DOHH2 (cell line): ENCODE data around the gene MKLN1.

Experiments
- CTCF ChIP-seq: fragments of 200-600 bp; sonication (generic); IDR thresholded peaks from one replicate; pipeline ENCODE4 v1.5.1; 2014; ENCODE audit warnings: antibody characterized with exemption, mild to moderate bottlenecking, low read depth, low read length; ENCODE audit not compliant: poor library complexity, severe bottlenecking
- EZH2phosphoT487 ChIP-seq: fragments of 200-600 bp; sonication (generic); IDR thresholded peaks from 2 replicates; pipeline ENCODE4 v1.6.1; 2017; ENCODE audit warnings: borderline replicate concordance, mild to moderate bottlenecking, antibody characterized with exemption, low read length, moderate library complexity, mixed read lengths

- TF ChIP-seq CTCF (no peak), EZH2phosphoT487 (no peak)
These were observed 98.3 kb downstream of the MKLN1 start for GRCh38 chr7:131425992-131426391.
